GM21390 (cell line): ENCODE results near the gene FOLR3.
"Not testable (repeated sequence)": the region's sequence is repeated elsewhere in the genome, so short reads cannot be mapped to it uniquely, and the experiment has no call there.

ENCODE experiments used
- ATAC-seq: cut with Tn5 transposase; IDR thresholded peaks from one replicate; pipeline ENCODE4 v1.9.1; 2021; ENCODE audit not compliant: unreplicated experiment

FOLR3 gene

DNA sequence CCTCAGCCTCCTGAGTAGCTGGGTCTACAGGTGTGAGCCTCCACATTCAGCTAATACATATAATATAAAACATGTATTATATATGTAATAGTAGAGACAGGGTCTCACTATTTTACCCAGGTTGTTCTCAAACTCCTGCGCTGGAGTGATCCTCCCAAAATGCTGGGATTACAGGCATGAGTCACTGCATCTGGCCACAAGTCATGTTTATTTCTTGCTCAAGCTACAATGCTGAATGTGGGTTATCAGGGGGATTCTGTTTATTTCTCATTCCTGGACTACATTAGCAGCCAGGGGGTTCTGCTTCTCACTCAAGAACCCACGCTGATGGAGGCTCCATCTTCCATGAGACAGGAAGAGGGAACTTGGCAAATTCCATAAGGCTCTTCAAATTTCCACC is 24.8 kb downstream of the FOLR3 start:
- ATAC-seq: no peak

DNA sequence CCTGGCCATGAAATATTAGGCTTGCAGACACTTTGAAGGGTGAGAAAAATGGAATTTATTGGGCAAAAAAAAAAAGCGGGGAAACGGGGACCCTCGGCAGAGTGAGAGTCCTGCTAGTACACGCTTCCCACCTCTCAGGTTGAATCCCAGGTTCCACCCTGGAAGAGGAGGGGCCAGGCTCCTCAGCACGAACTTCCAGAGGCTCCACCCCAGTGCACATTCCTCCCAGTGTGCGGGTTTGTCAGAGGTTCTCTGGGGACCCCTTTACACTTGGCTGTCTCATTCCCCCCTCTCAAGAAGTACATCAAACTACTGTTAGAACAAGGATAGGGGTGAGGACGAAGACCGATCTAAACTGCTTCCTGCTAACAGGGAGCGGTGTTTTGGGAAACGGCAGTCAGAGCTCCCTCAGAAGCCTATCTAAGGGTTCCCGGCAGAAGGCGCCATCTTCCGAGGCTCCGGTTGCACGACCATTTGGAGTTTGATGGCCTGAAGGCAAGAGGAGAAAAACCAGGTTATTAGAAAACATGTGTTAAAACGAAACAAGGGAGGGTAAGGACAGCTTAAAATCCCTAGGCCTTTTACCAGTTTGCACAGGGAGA is 27.5 kb downstream of the FOLR3 start:
- ATAC-seq: no peak

DNA sequence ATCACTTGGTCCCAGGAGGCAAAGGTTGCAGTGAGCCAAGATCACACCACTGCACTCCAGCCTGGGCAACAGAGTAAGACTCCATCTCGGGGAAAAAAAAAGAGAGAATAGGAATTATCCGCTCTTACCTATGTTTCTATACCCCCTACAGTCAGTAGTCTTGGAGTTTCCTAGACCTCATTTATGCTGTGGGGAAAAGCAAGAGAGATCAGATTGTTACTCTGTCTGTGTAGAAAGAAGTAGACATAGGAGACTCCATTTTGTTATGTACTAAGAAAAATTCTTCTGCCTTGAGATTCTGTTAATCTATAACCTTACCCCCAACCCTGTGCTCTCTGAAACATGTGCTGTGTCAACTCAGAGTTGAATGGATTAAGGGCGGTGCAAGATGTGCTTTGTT is 28.7 kb downstream of the FOLR3 start:
- ATAC-seq: not testable (repeated sequence)

DNA sequence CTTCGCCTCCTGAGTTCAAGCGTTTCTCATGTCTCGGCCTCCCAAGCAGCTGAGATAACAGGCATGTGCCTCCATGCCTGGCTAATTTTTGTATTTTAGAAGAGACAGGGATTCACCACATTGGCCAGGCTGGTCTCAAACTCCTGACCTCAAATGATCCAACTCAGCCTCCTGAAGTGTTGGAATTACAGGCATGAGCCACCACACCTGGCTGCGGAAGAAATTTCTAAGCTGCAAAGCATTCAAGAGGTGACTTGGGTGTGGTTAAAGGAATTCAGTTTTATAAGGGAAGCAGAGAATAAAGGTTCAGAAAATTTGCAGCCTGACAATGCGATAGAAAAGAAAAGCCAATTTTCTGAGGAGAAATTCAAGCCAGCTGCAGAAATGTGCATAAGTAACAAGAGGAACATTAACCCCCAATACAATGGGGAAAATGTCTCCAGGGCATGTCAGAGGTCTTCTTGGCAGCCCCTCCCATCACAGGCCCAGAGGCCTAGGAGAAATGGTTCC is 33.6 kb downstream of the FOLR3 start:
- not testable (repeated sequence) for ATAC-seq

DNA sequence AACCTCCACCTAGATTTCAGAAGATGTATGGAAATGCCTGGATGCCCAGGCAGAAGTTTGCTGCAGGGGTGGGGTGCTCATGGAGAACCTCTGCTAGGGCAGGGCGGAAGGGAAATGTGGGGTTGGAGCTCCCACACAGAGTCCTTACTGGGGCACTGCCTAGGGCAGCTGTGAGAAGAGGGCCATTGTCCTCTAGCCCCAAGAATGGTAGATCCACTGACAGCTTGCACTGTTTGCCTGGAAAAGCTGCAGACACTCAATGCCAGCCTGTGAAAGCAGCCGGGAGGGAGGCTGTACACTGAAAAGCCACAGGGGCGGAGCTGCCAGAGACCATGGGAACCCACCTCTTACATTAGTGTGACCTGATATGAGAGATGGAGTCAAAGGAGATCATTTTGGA is 34.2 kb downstream of the FOLR3 start:
- not testable (repeated sequence) for ATAC-seq

DNA sequence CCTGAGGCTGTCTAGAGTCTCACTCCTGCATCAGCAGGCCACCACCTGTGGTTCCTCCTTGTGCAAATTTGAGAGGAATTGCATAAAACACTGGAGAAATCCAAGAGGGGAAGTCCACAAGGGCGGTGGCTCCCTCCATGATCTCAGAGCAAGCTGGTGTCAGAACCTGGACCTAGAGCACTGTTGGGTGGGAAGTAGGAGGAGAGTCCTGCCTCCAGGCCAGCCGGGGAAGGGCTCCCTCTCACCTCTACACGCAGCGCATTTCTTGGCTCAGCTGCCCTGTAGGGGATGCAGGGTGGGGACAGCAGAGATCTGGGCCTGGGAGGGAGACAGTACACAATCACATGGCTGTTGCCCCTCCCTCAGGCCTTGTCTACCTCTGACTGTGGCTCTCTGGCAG is 36.5 kb downstream of the FOLR3 start:
- ATAC-seq: not testable (repeated sequence)

DNA sequence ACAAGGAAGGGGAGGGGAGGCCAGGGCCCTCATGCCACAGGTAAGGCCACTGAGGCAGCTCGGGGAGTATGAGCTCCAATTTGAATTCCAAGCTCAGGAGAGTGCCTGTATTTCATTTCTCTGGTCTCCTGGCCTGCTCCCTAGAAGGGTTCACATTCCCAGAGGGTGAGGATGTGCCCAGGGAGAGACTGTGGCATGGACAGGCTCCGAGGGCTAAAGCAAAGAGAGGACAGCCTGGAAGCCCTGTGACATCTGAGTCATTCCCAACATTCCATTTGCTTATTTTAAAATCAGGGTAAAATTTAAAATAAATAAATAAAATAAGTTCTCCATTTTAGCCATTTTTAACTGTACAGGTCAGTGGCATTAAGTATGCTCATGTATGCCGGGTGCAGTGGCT is 37.8 kb downstream of the FOLR3 start:
- ATAC-seq: no peak

DNA sequence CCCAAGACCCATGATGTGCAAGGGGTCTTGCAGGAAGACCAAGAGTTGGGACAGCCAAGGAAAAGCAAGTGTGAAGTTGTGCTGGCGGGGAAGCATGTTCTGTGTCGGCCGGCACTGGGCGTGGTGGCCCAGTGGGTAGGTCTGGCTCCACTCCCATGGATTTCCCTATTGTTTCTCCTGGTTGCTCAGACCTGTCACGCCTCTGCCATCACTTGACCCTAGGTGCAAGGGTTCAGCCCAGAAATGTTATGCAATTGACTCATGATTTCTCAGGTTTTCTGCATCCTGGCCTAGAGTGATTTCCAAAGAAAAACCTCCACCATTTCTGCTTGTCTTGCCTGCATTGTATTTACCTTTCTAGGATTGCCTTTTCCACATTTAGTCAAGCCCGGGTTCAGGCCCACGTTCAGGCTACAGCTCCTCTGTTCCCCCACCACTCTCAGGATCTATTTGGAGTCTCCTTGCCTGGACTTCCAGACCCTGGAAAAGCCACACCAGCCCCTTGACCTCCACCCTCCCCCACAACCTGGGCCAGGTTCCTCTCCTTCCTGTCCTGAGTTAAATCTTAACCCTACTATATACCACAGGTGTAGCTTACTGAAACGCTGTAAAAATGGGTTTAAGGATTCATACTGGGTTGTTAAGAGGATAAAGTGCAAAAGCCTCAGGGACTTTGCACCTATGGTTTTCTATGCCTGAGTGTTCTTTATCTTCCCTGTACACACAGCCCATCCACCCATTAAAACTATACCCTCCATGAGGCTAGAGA is 39.0 kb downstream of the FOLR3 start:
- ATAC-seq: no peak

DNA sequence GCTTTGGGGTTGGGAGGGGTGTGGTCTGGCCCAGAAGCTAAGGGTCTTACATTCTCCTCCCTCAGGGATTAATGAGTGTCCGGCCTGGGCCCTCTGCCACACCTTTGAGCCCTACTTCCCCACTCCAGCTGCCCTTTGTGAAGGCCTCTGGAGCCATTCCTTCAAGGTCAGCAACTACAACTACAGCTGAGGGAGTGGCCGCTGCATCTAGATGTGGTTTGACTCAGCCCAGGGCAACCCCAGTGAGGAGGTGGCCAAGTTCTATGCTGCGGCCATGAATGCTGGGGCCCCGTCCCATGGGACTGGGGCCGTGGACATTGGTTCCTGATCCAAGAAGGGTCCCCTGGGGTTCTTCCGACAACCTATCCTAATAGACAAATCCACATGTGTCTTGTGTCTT is 42.1 kb downstream of the FOLR3 start:
- no peak for ATAC-seq

- ATAC-seq: no peak
Observed at GRCh38 chr11:72179049-72179803, 43.7 kb downstream of the FOLR3 start.

- ATAC-seq: no peak
Observed at GRCh38 chr11:72179804-72180396, 44.4 kb downstream of the FOLR3 start.

DNA sequence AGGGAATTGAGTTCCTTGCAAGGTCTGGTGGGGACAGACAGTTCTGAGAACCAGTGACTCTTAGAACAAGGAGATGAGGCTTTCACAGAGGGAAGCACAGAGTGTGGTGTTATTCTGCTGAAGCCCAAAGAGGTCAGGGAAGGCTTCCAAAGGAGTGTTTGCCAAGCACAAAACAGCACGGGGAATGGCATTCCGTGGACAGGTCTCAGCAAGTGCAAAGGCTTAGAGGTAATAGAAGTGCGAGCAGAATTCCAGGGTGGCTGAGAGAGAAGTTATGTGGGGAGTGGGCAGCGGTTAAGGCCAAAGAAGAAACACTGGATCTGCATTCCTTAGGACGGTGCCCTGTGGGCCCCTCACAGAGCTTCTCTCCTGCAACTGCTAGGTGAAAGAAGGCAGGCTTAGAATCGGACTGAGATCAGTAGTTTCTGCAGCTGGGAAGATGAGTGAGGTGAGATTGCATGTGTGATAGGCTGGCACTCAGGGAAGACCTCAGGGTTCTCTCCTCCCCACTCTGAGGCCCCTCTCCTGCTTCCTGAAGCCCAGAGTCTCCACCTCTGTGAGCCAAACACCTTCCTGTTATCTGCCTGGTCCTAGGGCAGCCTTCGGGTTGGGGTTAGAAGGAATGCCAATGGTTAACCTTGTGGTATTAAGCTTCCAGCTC is 45.5 kb downstream of the FOLR3 start:
- ATAC-seq: not testable (repeated sequence)

- ATAC-seq: not testable (repeated sequence)
Observed at GRCh38 chr11:72181553-72181958, 46.0 kb downstream of the FOLR3 start.

DNA sequence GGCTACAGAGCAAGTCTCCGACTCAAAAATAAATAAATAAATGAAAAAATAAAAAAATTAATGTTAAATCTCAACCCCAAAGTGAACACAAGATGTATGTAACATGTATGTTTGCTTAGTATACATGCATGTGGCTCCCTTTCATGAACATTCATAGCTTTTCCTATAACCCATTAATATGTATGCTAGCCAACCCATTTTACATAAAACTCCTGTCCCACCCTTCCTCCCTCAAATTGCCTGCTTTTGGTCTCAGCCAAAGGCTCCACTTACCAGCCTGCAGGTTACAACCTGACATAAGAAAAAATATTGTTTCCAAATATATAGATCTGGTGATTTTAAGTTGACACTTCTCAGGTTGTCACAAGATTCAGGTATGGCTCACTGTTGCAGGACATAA is 52.7 kb downstream of the FOLR3 start:
- ATAC-seq: no peak
